Rectal smooth muscle tissue (tissue), 1 donor: ENCODE results near the gene ADAMTS18.
A peak's percentile ranks its signal among the peaks of the same experiment; 100 is the strongest.

Experiments
- H3K27ac ChIP-seq: one replicate; pipeline ENCODE4 v1.7.0; 2013; ENCODE audit warnings: low read depth, low read length, inconsistent platforms
- H3K27me3 ChIP-seq: one replicate; pipeline ENCODE4 v1.7.0; 2013; ENCODE audit warnings: low read length; ENCODE audit not compliant: control insufficient read depth, insufficient read depth
- H3K36me3 ChIP-seq: one replicate; pipeline ENCODE4 v1.7.0; 2013; ENCODE audit warnings: low read length; ENCODE audit not compliant: control insufficient read depth, insufficient read depth
- H3K4me1 ChIP-seq: one replicate; pipeline ENCODE4 v1.7.0; 2013; ENCODE audit warnings: low read length; ENCODE audit not compliant: control insufficient read depth, insufficient read depth
- H3K4me3 ChIP-seq: one replicate; pipeline ENCODE4 v1.7.0; 2013; ENCODE audit warnings: low read length
- H3K9ac ChIP-seq: one replicate; pipeline ENCODE4 v1.7.0; 2013; ENCODE audit warnings: low read length

Gene ADAMTS18

GRCh38 chr16:77238593-77238992 is 196.2 kb downstream of the ADAMTS18 start:
- Histone ChIP-seq H3K27me3 (no peaks in the 10 kb centered on the region), H3K36me3 (no peaks in the 10 kb centered on the region), H3K4me3 (no peak overlapping the region), H3K27ac (no peak overlapping the region), H3K9ac (no peak overlapping the region), H3K4me1 (no peaks in the 10 kb centered on the region)

GRCh38 chr16:77236063-77236511 is 198.7 kb downstream of the ADAMTS18 start:
- Histone ChIP-seq H3K4me1 (no peaks in the 10 kb centered on the region), H3K4me3 (peak overlapping the region; percentile 53), H3K36me3 (no peaks in the 10 kb centered on the region), H3K27me3 (no peaks in the 10 kb centered on the region), H3K9ac (no peak overlapping the region), H3K27ac (no peak overlapping the region)

- no peaks in the 10 kb centered on the region for H3K36me3 ChIP-seq
- no peak overlapping the region for H3K27ac ChIP-seq
- H3K9ac ChIP-seq, result no peak overlapping the region
- no peaks in the 10 kb centered on the region for H3K4me1 ChIP-seq
- no peaks in the 10 kb centered on the region for H3K27me3 ChIP-seq
- no peak overlapping the region for H3K4me3 ChIP-seq
Observed at GRCh38 chr16:77234611-77235010, 200.2 kb downstream of the ADAMTS18 start.

GRCh38 chr16:77233799-77234519 is 200.9 kb downstream of the ADAMTS18 start:
- Histone ChIP-seq H3K27me3 (no peaks in the 10 kb centered on the region), H3K36me3 (no peaks in the 10 kb centered on the region), H3K4me3 (no peak overlapping the region), H3K9ac (no peak overlapping the region), H3K4me1 (no peaks in the 10 kb centered on the region), H3K27ac (no peak overlapping the region)
